Forelimb muscle (tissue), 1 donor: ENCODE results near the gene NR1H4. TPM values are rescaled to one million over a fixed set of nuclear protein-coding genes. Genes with fewer than 3 reads are reported as not detected.

Experiments
- polyA plus RNA-seq: library from polyadenylated mRNA; unstranded; fragments of 120-200 nt; gene quantifications from one replicate; pipeline ENCODE4 v1.2.1, GENCODE V29; 2013; ENCODE audit not compliant: insufficient read length

The NR1H4 gene
- polyA plus RNA-seq, 1 donor: not detected

Other genes starting within 250 kb of the NR1H4 start
- 1.0 TPM for gene DEPDC4, start 206.8 kb upstream of the NR1H4 start, polyA plus RNA-seq
- 31.1 TPM for gene SCYL2, start 206.7 kb upstream of the NR1H4 start, polyA plus RNA-seq
- 0.06 TPM for gene SLC17A8, start 116.8 kb upstream of the NR1H4 start, polyA plus RNA-seq
- 15.9 TPM for gene GAS2L3, start 99.8 kb downstream of the NR1H4 start, polyA plus RNA-seq